BLaER1 (cell line): Measurements from ENCODE around the gene TPRG1L.
A peak's percentile ranks its signal among the peaks of the same experiment; 100 is the strongest.

Experiments
- H3K27ac ChIP-seq: shearing (Covaris generic); formaldehyde crosslinking; 2 replicates; pipeline ENCODE4 v1.8.1; 2022
- H3K27me3 ChIP-seq: shearing (Covaris generic); formaldehyde crosslinking; 2 replicates; pipeline ENCODE4 v1.8.1; 2022
- H3K36me3 ChIP-seq: shearing (Covaris generic); formaldehyde crosslinking; 2 replicates; pipeline ENCODE4 v1.8.1; 2022
- H3K4me1 ChIP-seq: shearing (Covaris generic); formaldehyde crosslinking; 2 replicates; pipeline ENCODE4 v1.8.1; 2022
- H3K4me2 ChIP-seq: shearing (Covaris generic); formaldehyde crosslinking; 2 replicates; pipeline ENCODE4 v1.8.1; 2022
- H3K4me3 ChIP-seq: shearing (Covaris generic); formaldehyde crosslinking; 2 replicates; pipeline ENCODE4 v1.8.1; 2022
- H3K9ac ChIP-seq: shearing (Covaris generic); formaldehyde crosslinking; 2 replicates; pipeline ENCODE4 v1.8.1; 2022
- H3K9me3 ChIP-seq: shearing (Covaris generic); formaldehyde crosslinking; 2 replicates; pipeline ENCODE4 v1.8.1; 2022
- H4K20me1 ChIP-seq: shearing (Covaris generic); formaldehyde crosslinking; 2 replicates; pipeline ENCODE4 v1.8.1; 2022
- Cebpa-rat ChIP-seq: shearing (Covaris generic); IDR thresholded peaks from 2 replicates; pipeline ENCODE4 v1.8.1; 2022

TPRG1L gene

DNA sequence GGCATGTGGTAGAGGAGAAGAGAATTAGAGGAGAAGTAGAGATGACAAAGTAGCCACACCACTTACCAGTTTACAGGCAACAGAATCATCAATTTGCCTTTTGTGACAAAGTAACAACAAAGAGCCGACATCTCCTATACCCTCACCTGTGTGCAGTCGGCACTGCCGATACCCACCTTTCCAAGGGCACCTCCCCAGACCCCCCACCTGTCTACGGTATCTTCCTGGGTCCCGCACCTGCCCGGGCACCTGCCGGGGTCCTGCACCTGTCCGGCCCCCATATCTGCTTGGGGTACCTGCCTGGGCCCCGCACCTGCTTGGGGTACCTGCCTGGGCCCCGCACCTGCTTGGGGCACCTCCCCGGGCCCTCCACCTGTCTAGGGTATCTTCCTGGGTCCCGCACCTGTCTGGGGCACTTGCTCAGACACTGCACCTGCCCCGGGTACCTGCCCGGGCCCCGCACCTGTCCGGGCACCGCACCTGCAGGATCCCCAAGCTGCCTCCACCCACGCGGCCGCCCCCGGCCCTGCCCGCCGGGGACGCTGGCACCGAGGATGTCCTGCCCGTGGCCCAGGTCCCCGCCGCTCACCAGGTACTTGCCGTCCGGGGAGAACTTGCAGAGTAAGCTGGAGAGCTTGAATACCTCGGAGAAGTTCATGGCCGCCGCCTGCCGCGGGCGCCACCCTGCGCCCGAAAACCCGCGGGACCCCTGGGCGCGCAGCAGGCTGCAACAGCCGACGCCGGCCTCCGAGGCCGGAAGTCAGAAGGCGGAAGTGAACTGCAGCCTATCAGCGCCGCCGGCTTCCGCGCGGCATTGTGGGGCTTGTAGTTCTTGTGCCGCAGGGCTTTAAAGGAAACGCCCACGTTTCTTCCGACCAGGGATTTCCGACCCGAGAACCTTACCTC is 24.8 kb downstream of the TPRG1L start, which contains the start of gene WRAP73:
Gene WRAP73, minus strand, starts transcription at position 762 of the 906 bp plus-strand sequence. Its CDS starts 104 bp downstream, at position 658.
- no peak for TF ChIP-seq Cebpa-rat
- Histone ChIP-seq H3K27ac (peak within 1 kb of the TSS; percentile 80), H3K4me1 (peaks cover 33% of the 10 kb centered on the region)

DNA sequence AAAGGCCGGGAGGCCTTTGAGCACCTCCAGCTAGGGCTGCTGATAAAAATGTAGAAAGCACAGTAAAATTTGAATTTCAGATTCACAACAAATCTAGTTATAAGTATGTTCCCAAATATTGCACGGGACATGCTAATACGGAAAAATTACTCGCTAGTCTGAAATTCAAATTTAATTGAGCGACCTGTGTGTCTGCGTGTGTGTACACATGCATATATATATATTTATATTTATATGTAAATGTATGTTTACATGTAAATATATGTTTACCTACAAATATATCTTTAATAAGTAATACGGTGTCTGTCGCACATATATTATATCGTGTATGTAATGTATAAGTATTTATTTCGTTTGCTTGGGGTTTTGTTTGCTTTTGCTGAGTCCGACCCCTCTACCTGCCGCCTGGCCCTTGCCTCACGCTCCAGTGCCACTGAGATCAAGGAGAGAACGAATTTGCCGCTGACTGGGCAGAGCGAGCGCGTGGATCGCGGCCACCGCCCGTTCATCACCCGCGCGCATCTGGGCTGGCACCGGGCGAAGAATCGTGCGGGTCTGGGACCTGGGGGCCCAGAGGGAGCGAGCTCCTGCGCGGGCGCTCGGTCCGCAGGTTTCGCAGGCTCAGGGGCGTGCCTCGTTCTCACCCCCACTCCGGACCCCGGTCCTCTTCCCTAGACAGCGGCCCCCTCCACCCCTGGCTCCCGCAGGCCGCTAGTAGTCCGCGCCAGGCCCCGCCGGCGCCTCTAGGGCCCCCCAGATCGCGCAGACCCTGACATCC is 25.6 kb downstream of the TPRG1L start:
- Histone ChIP-seq H4K20me1 (no peaks in the 10 kb centered on the region; the same call in none of the 2 replicates), H3K27ac (no peak overlapping the region), H3K27me3 (peaks cover 51% of the 10 kb centered on the region), H3K4me3 (peak overlapping the region; percentile 90; the same call in 1 of the 2 replicates), H3K9me3 (peaks cover 15% of the 10 kb centered on the region; the same call in 1 of the 2 replicates), H3K36me3 (peaks cover 25% of the 10 kb centered on the region), H3K4me1 (peaks cover 33% of the 10 kb centered on the region), H3K4me2 (peak overlapping the region; percentile 98; the same call in 1 of the 2 replicates), H3K9ac (no peak overlapping the region)
- no peak for TF ChIP-seq Cebpa-rat

More for the DNA sequence above, 24.8 kb downstream of the TPRG1L start, which contains the start of gene WRAP73:
- Histone ChIP-seq H3K4me3 (peak within 1 kb of the TSS; percentile 90), H3K9me3 (peaks cover 15% of the 10 kb centered on the region; the same call in 1 of the 2 replicates), H3K27me3 (peaks cover 43% of the 10 kb centered on the region), H4K20me1 (peaks cover 6% of the 10 kb centered on the region), H3K4me2 (peak within 1 kb of the TSS; percentile 98), H3K9ac (peak within 1 kb of the TSS; percentile 90), H3K36me3 (peaks cover 33% of the 10 kb centered on the region)

DNA sequence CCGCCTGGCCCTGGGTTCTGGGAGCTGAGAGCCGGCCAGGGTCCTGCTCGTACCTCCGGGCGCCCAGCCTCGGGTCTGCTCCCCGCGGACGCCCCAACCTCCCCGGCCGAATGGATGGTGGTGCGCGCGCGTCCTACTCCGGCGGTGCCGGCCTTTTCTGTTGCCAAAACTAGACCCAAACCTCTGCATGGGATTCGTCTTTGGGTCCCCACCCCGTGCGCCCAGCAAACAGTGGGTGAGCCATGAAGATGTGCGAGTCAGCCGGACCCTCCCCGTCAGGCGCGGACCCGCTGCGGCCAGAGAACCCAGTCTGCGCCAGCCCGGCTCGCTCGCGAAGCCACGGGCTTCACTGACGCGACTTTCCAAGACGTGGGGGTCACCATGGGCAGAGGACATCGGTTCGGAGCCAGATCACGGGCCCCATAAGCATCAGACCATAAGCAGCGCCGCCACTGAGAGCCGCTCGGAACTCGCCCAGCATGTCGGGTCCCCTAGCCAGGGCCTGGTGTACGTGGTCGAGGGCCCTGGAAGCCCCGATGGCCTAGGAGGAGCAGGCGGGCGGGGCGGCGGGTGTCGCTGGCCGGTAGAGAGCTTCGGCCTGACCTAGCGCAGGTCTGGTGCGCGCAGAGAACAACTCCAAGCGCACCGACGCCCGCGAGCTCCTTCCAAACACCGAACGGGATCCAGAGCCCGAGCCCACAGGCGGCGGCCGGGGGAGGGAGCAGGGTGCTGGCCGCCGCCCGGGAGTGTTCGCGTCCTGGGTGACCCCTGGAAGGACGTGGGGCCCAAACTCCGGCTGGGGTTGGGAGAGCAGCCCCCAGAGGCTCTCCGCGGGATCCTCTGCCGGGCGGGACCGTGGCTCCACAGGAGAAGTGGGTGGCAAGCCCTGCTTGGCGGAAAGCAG is 26.5 kb downstream of the TPRG1L start:
- Histone ChIP-seq H3K4me1 (peaks cover 35% of the 10 kb centered on the region), H3K9me3 (peaks cover 15% of the 10 kb centered on the region; the same call in 1 of the 2 replicates), H3K36me3 (peaks cover 16% of the 10 kb centered on the region), H3K9ac (no peak overlapping the region), H3K27me3 (peaks cover 54% of the 10 kb centered on the region), H3K27ac (no peak overlapping the region), H4K20me1 (no peaks in the 10 kb centered on the region; the same call in 1 of the 2 replicates), H3K4me3 (no peak overlapping the region), H3K4me2 (no peak overlapping the region)
- no peak for TF ChIP-seq Cebpa-rat

DNA sequence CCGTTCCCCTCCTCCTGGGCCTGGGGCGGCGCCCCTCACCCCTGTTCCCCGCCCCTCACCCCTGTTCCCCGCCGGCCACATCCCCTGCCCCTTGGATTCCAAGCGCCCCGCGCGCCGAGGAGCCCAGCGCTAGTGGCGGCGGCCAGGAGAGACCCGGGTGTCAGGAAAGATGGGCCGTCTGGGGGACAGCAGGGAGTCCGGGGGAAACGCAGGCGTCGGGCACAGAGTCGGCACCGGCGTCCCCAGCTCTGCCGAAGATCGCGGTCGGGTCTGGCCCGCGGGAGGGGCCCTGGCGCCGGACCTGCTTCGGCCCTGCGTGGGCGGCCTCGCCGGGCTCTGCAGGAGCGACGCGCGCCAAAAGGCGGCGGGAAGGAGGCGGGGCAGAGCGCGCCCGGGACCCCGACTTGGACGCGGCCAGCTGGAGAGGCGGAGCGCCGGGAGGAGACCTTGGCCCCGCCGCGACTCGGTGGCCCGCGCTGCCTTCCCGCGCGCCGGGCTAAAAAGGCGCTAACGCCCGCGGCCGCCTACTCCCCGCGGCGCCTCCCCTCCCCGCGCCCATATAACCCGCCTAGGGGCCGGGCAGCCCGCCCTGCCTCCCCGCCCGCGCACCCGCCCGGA is 27.2 kb downstream of the TPRG1L start, which contains the start of gene TP73:
Gene TP73, plus strand, starts transcription at position 587 of the 618 bp plus-strand sequence. CDS start 29,850 bp downstream, outside the sequence.
- Histone ChIP-seq H4K20me1 (no peaks in the 10 kb centered on the region; the same call in 1 of the 2 replicates), H3K27ac (no peak within 1 kb of the TSS), H3K9me3 (peaks cover 15% of the 10 kb centered on the region; the same call in 1 of the 2 replicates), H3K4me2 (no peak within 1 kb of the TSS), H3K4me1 (peaks cover 31% of the 10 kb centered on the region), H3K27me3 (peaks cover 62% of the 10 kb centered on the region), H3K9ac (no peak within 1 kb of the TSS), H3K36me3 (peaks cover 9% of the 10 kb centered on the region), H3K4me3 (no peak within 1 kb of the TSS)
- no peak for TF ChIP-seq Cebpa-rat

DNA sequence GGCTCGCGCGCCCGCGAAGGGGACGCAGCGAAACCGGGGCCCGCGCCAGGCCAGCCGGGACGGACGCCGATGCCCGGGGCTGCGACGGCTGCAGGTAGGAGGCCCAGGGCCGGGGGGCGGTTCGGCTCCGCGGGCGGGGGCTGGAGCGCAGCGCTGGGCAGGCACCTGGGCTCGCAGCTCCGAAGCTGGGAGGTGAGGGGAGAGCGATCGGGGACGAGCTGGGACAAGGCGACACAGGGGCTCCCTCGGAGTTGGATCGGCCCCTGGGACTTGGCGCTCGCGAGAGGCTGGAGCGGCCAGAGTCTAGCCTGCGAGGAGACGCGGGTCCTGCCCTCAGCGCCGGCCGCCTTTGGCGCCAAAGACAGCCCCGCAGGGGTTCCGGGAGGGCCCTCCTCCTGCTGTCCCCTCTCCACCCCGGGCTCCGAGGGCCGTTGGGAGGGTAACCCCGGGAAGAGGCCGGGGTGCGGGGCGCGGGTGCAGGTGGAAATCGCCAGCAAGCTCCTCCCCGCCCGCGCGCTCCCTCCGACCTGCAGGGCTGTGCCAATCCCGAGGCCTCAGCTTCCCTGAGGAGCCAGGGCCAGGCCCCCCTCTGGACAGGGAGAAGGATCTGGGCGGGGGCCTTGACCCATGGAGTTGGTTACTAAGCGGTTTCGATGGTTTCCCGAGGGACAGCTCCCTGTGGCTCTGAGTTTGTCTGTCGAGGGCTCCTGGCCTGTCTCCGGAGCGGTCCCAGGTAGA is 27.9 kb downstream of the TPRG1L start:
- H3K9me3 ChIP-seq = peaks cover 15% of the 10 kb centered on the region; the same call in 1 of the 2 replicates
- no peaks in the 10 kb centered on the region for H4K20me1 ChIP-seq
- 0 out of 2 replicates have a peak, but pooled peaks cover 2% of the 10 kb centered on the region for H3K36me3 ChIP-seq
- no peak overlapping the region for H3K27ac ChIP-seq
- H3K9ac ChIP-seq = no peak overlapping the region
- no peak overlapping the region for H3K4me3 ChIP-seq
- H3K4me2 ChIP-seq = no peak overlapping the region
- peaks cover 25% of the 10 kb centered on the region for H3K4me1 ChIP-seq
- H3K27me3 ChIP-seq = peaks cover 67% of the 10 kb centered on the region
- TF ChIP-seq Cebpa-rat = no peak

DNA sequence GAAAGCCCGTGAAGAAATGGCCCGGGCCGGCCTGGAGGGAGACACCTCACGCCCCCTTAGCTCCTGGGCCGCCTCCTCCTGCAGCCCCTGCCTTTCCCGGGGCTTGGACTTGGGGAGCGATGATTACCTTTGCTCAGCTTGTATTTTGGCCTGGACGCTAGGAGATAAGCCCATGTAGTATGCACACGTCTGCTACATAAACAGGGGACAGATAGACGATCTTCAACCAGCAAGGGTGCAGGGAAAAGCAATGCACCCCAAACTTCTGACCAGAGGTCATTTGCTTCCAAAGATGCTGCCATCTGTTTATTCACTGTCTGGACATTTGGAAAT is 28.4 kb downstream of the TPRG1L start:
- Histone ChIP-seq H3K4me1 (peaks cover 19% of the 10 kb centered on the region), H3K4me3 (no peak overlapping the region), H3K9me3 (peaks cover 15% of the 10 kb centered on the region; the same call in 1 of the 2 replicates), H4K20me1 (no peaks in the 10 kb centered on the region), H3K27me3 (peaks cover 71% of the 10 kb centered on the region), H3K36me3 (no peaks in the 10 kb centered on the region), H3K27ac (no peak overlapping the region), H3K4me2 (no peak overlapping the region), H3K9ac (no peak overlapping the region)
- no peak for TF ChIP-seq Cebpa-rat

DNA sequence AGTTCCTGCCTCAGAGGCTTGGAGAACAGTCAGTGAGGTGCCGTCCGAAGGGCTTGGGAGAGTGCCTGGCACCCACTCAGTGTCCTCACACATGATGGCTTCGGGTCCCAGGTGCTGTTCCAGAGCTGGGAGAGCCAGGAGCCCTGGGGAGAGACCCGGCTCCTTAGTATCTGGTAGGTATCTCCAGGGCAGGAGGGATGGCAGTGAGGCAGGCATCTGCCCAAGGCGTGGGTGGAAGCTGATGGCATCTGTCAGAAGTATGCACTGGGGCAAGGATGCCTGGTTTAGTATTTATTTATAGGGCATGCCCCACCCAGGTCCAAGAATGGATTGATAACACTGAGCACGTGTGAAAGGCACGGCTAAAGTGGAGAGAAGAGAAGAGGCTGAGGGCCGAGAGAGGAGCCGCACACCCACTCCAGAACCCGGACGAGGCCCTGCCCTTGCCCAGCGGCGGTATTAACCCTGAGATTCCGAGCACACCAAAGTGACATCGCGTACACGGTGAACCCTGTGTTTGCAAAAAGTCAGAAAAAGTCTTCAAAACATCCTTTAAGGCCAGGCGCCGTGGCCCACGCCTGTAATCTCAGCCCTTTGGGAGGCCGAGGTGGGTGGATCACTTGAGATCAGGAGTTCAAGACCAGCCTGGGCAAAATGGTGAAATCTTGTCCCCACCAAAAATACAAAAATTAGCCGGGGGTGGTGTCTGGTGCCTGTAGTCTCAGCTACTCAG is 29.9 kb downstream of the TPRG1L start:
- peaks cover 6% of the 10 kb centered on the region; the same call in 1 of the 2 replicates for H3K4me1 ChIP-seq
- no peak overlapping the region for H3K27ac ChIP-seq
- no peak overlapping the region for H3K4me2 ChIP-seq
- H3K9ac ChIP-seq = no peak overlapping the region
- no peak overlapping the region for H3K4me3 ChIP-seq
- no peak for TF ChIP-seq Cebpa-rat
- H3K36me3 ChIP-seq = no peaks in the 10 kb centered on the region
- H3K27me3 ChIP-seq = peaks cover 71% of the 10 kb centered on the region
- no peaks in the 10 kb centered on the region for H4K20me1 ChIP-seq
- H3K9me3 ChIP-seq = peaks cover 15% of the 10 kb centered on the region; the same call in 1 of the 2 replicates
